CD14-positive monocyte (primary cell): ENCODE results near the gene CUEDC2. TPM values are rescaled to one million over a fixed set of nuclear protein-coding genes. Genes with fewer than 3 reads are reported as not detected.

Experiments
- DNase-seq, 3 donors: peaks; one replicate each; pipeline ENCODE4 v3.0.0-alpha.2; 2011 to 2022
- H2AFZ ChIP-seq: 2 replicates; pipeline ENCODE4 v1.6.0; 2012; ENCODE audit warnings: mild to moderate bottlenecking, low read depth, low read length, inconsistent platforms; ENCODE audit not compliant: insufficient read depth, poor library complexity, severe bottlenecking
- H3K27ac ChIP-seq, 2 donors: 1 replicate in 1 of 2; 2 replicates in 1 of 2; pipeline ENCODE4 v1.5.1; 2012 to 2013; ENCODE audit warnings: low read length in 2 of 2, control low read depth in 1 of 2, inconsistent platforms in 1 of 2, low read depth in 1 of 2, mild to moderate bottlenecking in 1 of 2
- H3K27me3 ChIP-seq, 2 donors: one replicate each; pipeline versions ENCODE4 v1.6.0 to v1.6.1; 2011 to 2013; ENCODE audit warnings: low read length in 2 of 2; ENCODE audit not compliant: control insufficient read depth in 2 of 2, insufficient read depth in 2 of 2
- H3K36me3 ChIP-seq, 2 donors: replicated peaks in 1 of 2; 1 replicate in 1 of 2; 2 replicates in 1 of 2; pipeline versions ENCODE4 v1.5.1 to v1.6.1; 2012 to 2013; ENCODE audit warnings: low read length in 2 of 2, control low read depth in 1 of 2, inconsistent platforms in 1 of 2, mild to moderate bottlenecking in 1 of 2; ENCODE audit not compliant: insufficient read depth in 2 of 2, control insufficient read depth in 1 of 2
- H3K4me1 ChIP-seq, 2 donors: 1 replicate in 1 of 2; 2 replicates in 1 of 2; pipeline versions ENCODE4 v1.5.1 to v1.6.1; 2012 to 2013; ENCODE audit warnings: low read length in 2 of 2, control low read depth in 1 of 2, inconsistent platforms in 1 of 2, mild to moderate bottlenecking in 1 of 2, moderate library complexity in 1 of 2; ENCODE audit not compliant: insufficient read depth in 2 of 2, control insufficient read depth in 1 of 2
- H3K4me2 ChIP-seq: replicated peaks from 2 replicates; pipeline ENCODE3; 2012; ENCODE audit warnings: low read length, moderate library complexity, mild to moderate bottlenecking; ENCODE audit not compliant: poor library complexity, severe bottlenecking; ENCODE audit errors: extremely low read depth
- H3K4me3 ChIP-seq, 3 experiments: fragments of 200-600 bp in 1 of 3; sonication (generic) in 1 of 3; replicated peaks in 1 of 3; 1 replicate in 2 of 3; 2 replicates in 1 of 3; pipeline ENCODE4 v1.5.1; 2011 to 2013; ENCODE audit warnings: low read length in 3 of 3, mild to moderate bottlenecking in 3 of 3, control low read depth in 2 of 3, low read depth in 2 of 3, inconsistent platforms in 1 of 3, moderate library complexity in 1 of 3
- H3K79me2 ChIP-seq: 2 replicates; pipeline ENCODE4 v1.6.0; 2012; ENCODE audit warnings: mild to moderate bottlenecking, control low read depth, inconsistent platforms, low read length, moderate library complexity; ENCODE audit not compliant: insufficient read depth
- H3K9ac ChIP-seq: 2 replicates; pipeline ENCODE4 v1.6.0; 2017; ENCODE audit warnings: low read length, mild to moderate bottlenecking; ENCODE audit not compliant: insufficient read depth, poor library complexity, severe bottlenecking
- H3K9me3 ChIP-seq, 2 donors: replicated peaks in 1 of 2; 1 replicate in 1 of 2; 2 replicates in 1 of 2; pipeline versions ENCODE4 v1.5.1 to v1.6.1; 2012 to 2013; ENCODE audit warnings: low read length in 2 of 2, control low read depth in 1 of 2; ENCODE audit not compliant: control insufficient read depth in 1 of 2, insufficient read depth in 1 of 2
- H4K20me1 ChIP-seq: 2 replicates; pipeline ENCODE4 v1.6.0; 2012; ENCODE audit warnings: mild to moderate bottlenecking, low read length, control low read depth, moderate library complexity; ENCODE audit not compliant: insufficient read depth
- H3K27ac Mint-ChIP-seq, 7 donors: one replicate each; pipeline ENCODE4 v1.8.0; 2020; ENCODE audit warnings: mild to moderate bottlenecking in 7 of 7, mixed read lengths in 7 of 7, moderate library complexity in 6 of 7, inconsistent platforms in 2 of 7
- H3K27me3 Mint-ChIP-seq, 3 donors: one replicate each; pipeline ENCODE4 v1.8.0; 2021 to 2022; ENCODE audit warnings: low read depth in 3 of 3, mild to moderate bottlenecking in 3 of 3, mixed read lengths in 3 of 3, moderate library complexity in 3 of 3, inconsistent platforms in 1 of 3
- H3K36me3 Mint-ChIP-seq, 2 donors: one replicate each; pipeline ENCODE4 v1.8.0; 2020; ENCODE audit warnings: mixed read lengths in 2 of 2, inconsistent platforms in 1 of 2, mild to moderate bottlenecking in 1 of 2
- H3K4me1 Mint-ChIP-seq: one replicate; pipeline ENCODE4 v1.8.0; 2020; ENCODE audit warnings: mild to moderate bottlenecking, mixed read lengths
- H3K4me3 Mint-ChIP-seq, 2 donors: one replicate each; pipeline ENCODE4 v1.8.0; 2020; ENCODE audit warnings: mild to moderate bottlenecking in 2 of 2, mixed read lengths in 2 of 2, moderate library complexity in 1 of 2
- H3K9me3 Mint-ChIP-seq, 7 donors: one replicate each; pipeline ENCODE4 v1.8.0; 2020 to 2022; ENCODE audit warnings: mixed read lengths in 7 of 7, mild to moderate bottlenecking in 6 of 7, moderate library complexity in 6 of 7, inconsistent platforms in 2 of 7
- CTCF ChIP-seq: fragments of 200-600 bp; IDR thresholded peaks from one replicate; pipeline ENCODE4 v1.8.0; 2022; ENCODE audit warnings: antibody characterized with exemption, mild to moderate bottlenecking
- WGBS: methylation state at CpG from one replicate; pipeline ENCODE4 v1.1.5; 2013; ENCODE audit warnings: missing lambda C conversion rate; ENCODE audit not compliant: insufficient coverage; 5-methylcytosine and 5-hydroxymethylcytosine counted together
- intact Hi-C, 2 donors: fragments of 100-400 bp; cut with micrococcal nuclease; formaldehyde crosslinking; loops; one replicate each; pipeline versions ENCODE4 v1.15.0 to v1.15.1; 2023
- polyA plus RNA-seq, 3 donors: library from polyadenylated mRNA; depleted of rRNA in 1 of 3; unstranded in 2 of 3; stranded (reverse) in 1 of 3; fragments of 300-500 nt in 2 of 3; fragments of >200 nt in 1 of 3; fragmentation: Illumina TruSeq in 2 of 3; gene quantifications; 1 replicate in 2 of 3; 2 replicates in 1 of 3; pipeline ENCODE4 v1.2.3, GENCODE V29; 2012 to 2021

CUEDC2 gene
- polyA plus RNA-seq, 3 donors, result 58.5 to 70.2 (median 66.7) TPM

GRCh38 chr10:102407425-102408130, 24.8 kb downstream of the CUEDC2 start:
- peaks cover 23% of the 10 kb centered on the region for H4K20me1 ChIP-seq
- H3K27ac ChIP-seq, result no peak overlapping the region
- no peak overlapping the region for H3K4me2 ChIP-seq
- Mint-ChIP-seq H3K9me3 (peaks cover 0 to 15% (median 11%) of the 10 kb centered on the region in 7 donors), H3K36me3 (peaks cover 5 to 16% of the 10 kb centered on the region in 2 donors), H3K4me3 (peak overlapping the region in 1 of 2 donors; percentile 82), H3K27ac (peak overlapping the region in 1 of 7 donors; percentile 33), H3K27me3 (peaks cover 51 to 67% (median 65%) of the 10 kb centered on the region in 3 donors), H3K4me1 (peaks cover 20% of the 10 kb centered on the region)
- DNase-seq, result peak in 1 of 3 donors; percentile 18
- no peak for TF ChIP-seq CTCF
- no peak overlapping the region for H3K4me3 ChIP-seq
- H3K4me1 ChIP-seq, result peaks cover 6 to 22% of the 10 kb centered on the region in 2 donors
- 92% methylated on average over 7 of the region's 13 CpGs for WGBS
- no peaks in the 10 kb centered on the region for H3K79me2 ChIP-seq
- H3K9me3 ChIP-seq, result peaks cover 0 to 35% of the 10 kb centered on the region in 2 donors
- no peak overlapping the region for H3K9ac ChIP-seq
- no peak overlapping the region for H2AFZ ChIP-seq
- peaks cover 47 to 51% of the 10 kb centered on the region in 2 donors for H3K27me3 ChIP-seq
- H3K36me3 ChIP-seq, result peaks cover 0 to under 1% of the 10 kb centered on the region in 2 donors
- intact Hi-C loops, result no loop called here

- DNase-seq, result peak in 1 of 3 donors; percentile 28
- peaks cover 20% of the 10 kb centered on the region for H3K4me1 Mint-ChIP-seq
Observed at GRCh38 chr10:102406815-102407214, 25.6 kb downstream of the CUEDC2 start.

More at GRCh38 chr10:102406815-102407214, 25.6 kb downstream of the CUEDC2 start:
- H3K9me3 Mint-ChIP-seq, result peaks cover 0 to 15% (median 11%) of the 10 kb centered on the region in 7 donors
- no CpG with 5 or more reads among the region's 2 CpGs for WGBS
- Histone ChIP-seq H3K27ac (no peak overlapping the region), H3K27me3 (peaks cover 43% of the 10 kb centered on the region in 2 donors), H3K4me2 (no peak overlapping the region), H3K9ac (no peak overlapping the region), H2AFZ (no peak overlapping the region), H3K9me3 (peaks cover 0 to 35% of the 10 kb centered on the region in 2 donors), H3K36me3 (peaks cover 8% of the 10 kb centered on the region in 2 donors), H3K4me3 (no peak overlapping the region), H3K79me2 (no peaks in the 10 kb centered on the region), H3K4me1 (peaks cover 6 to 22% of the 10 kb centered on the region in 2 donors), H4K20me1 (peaks cover 30% of the 10 kb centered on the region)
- no peak overlapping the region for H3K4me3 Mint-ChIP-seq
- H3K27ac Mint-ChIP-seq, result peak overlapping the region in 1 of 7 donors; percentile 67
- intact Hi-C loops, result no loop called here
- H3K27me3 Mint-ChIP-seq, result peaks cover 47 to 60% (median 57%) of the 10 kb centered on the region in 3 donors
- TF ChIP-seq CTCF, result no peak
- H3K36me3 Mint-ChIP-seq, result peaks cover 13 to 23% of the 10 kb centered on the region in 2 donors
